H9 (cell line): ENCODE results near the gene UBE2Q1. TPM values are rescaled to one million over a fixed set of nuclear protein-coding genes. Genes with fewer than 3 reads are reported as not detected.

Experiments
- DNase-seq: peaks from one replicate; pipeline ENCODE4 v3.0.0-alpha.2; 2017
- H2AFZ ChIP-seq: one replicate; pipeline ENCODE4 v1.6.1; 2013; ENCODE audit warnings: mild to moderate bottlenecking, low read length, control low read depth, moderate library complexity
- H2AK5ac ChIP-seq: 2 replicates; pipeline ENCODE4 v1.6.1; 2013; ENCODE audit warnings: low read length, control low read depth, mixed read lengths; ENCODE audit not compliant: insufficient read length
- H2BK120ac ChIP-seq: one replicate; pipeline ENCODE4 v1.6.1; 2013; ENCODE audit warnings: low read depth, mild to moderate bottlenecking, low read length, control low read depth, inconsistent platforms; ENCODE audit not compliant: poor library complexity, severe bottlenecking
- H2BK12ac ChIP-seq: 2 replicates; pipeline ENCODE4 v1.6.1; 2013; ENCODE audit warnings: low read length, control low read depth, mixed read lengths, low read depth; ENCODE audit not compliant: insufficient read length
- H2BK15ac ChIP-seq: 2 replicates; pipeline ENCODE4 v1.6.1; 2013; ENCODE audit warnings: low read depth, low read length, control low read depth
- H2BK20ac ChIP-seq: one replicate; pipeline ENCODE4 v1.6.1; 2013; ENCODE audit warnings: low read depth, mild to moderate bottlenecking, low read length, control low read depth, inconsistent platforms; ENCODE audit not compliant: poor library complexity, severe bottlenecking
- H2BK5ac ChIP-seq: 2 replicates; pipeline ENCODE4 v1.6.1; 2013; ENCODE audit warnings: low read length, control low read depth, mixed read lengths; ENCODE audit not compliant: insufficient read length
- H3K14ac ChIP-seq: 2 replicates; pipeline ENCODE4 v1.6.1; 2013; ENCODE audit warnings: low read length, control low read depth; ENCODE audit not compliant: insufficient read depth
- H3K18ac ChIP-seq: 2 replicates; pipeline ENCODE4 v1.6.1; 2013; ENCODE audit warnings: low read depth, mild to moderate bottlenecking, mixed read lengths, low read length, control low read depth; ENCODE audit not compliant: insufficient read length
- H3K23ac ChIP-seq: 2 replicates; pipeline ENCODE4 v1.6.1; 2013; ENCODE audit warnings: low read length, control low read depth, mixed read lengths, low read depth; ENCODE audit not compliant: insufficient read length
- H3K23me2 ChIP-seq: 2 replicates; pipeline ENCODE4 v1.6.1; 2013; ENCODE audit warnings: low read depth, mild to moderate bottlenecking, mixed read lengths, low read length, control low read depth; ENCODE audit not compliant: insufficient read length, poor library complexity, severe bottlenecking
- H3K27ac ChIP-seq: 2 replicates; pipeline ENCODE4 v1.5.1; 2013; ENCODE audit warnings: low read length, control low read depth, mixed read lengths, low read depth; ENCODE audit not compliant: insufficient read length
- H3K27me3 ChIP-seq: 2 replicates; pipeline ENCODE4 v1.6.1; 2013; ENCODE audit warnings: low read length, control low read depth, inconsistent platforms; ENCODE audit not compliant: insufficient read depth
- H3K4ac ChIP-seq: 2 replicates; pipeline ENCODE4 v1.6.1; 2013; ENCODE audit warnings: low read depth, mild to moderate bottlenecking, control low read depth, inconsistent platforms, low read length, moderate library complexity
- H3K4me1 ChIP-seq: 2 replicates; pipeline ENCODE4 v1.6.1; 2013; ENCODE audit warnings: low read length, control low read depth, inconsistent platforms; ENCODE audit not compliant: insufficient read depth
- H3K4me2 ChIP-seq: 2 replicates; pipeline ENCODE4 v1.6.1; 2013; ENCODE audit warnings: low read length, control low read depth, mixed read lengths; ENCODE audit not compliant: insufficient read length, insufficient read depth
- H3K56ac ChIP-seq: 2 replicates; pipeline ENCODE4 v1.6.1; 2013; ENCODE audit warnings: low read depth, mild to moderate bottlenecking, mixed read lengths, low read length, control low read depth; ENCODE audit not compliant: insufficient read length
- H3K79me1 ChIP-seq: 2 replicates; pipeline ENCODE4 v1.6.1; 2013; ENCODE audit warnings: low read depth, mild to moderate bottlenecking, moderate library complexity, low read length, control low read depth, inconsistent platforms; ENCODE audit not compliant: insufficient read depth, poor library complexity, severe bottlenecking
- H3K79me2 ChIP-seq: 2 replicates; pipeline ENCODE4 v1.6.1; 2013; ENCODE audit warnings: low read length, control low read depth, inconsistent platforms; ENCODE audit not compliant: insufficient read depth
- H3K9ac ChIP-seq: 2 replicates; pipeline ENCODE4 v1.6.1; 2013; ENCODE audit warnings: low read length, control low read depth, mixed read lengths; ENCODE audit not compliant: insufficient read length; ENCODE audit errors: extremely low read depth
- H3K9me3 ChIP-seq: one replicate; pipeline ENCODE4 v1.6.1; 2013; ENCODE audit warnings: low read depth, low read length, inconsistent platforms; ENCODE audit not compliant: control insufficient read depth
- H3T11ph ChIP-seq: one replicate; pipeline ENCODE4 v1.6.1; 2013; ENCODE audit warnings: mild to moderate bottlenecking, low read length, control low read depth, inconsistent platforms
- H4K20me1 ChIP-seq: one replicate; pipeline ENCODE4 v1.6.1; 2013; ENCODE audit not compliant: control insufficient read depth, insufficient read length, insufficient read depth
- H4K5ac ChIP-seq: 2 replicates; pipeline ENCODE4 v1.6.1; 2013; ENCODE audit warnings: low read depth, mild to moderate bottlenecking, mixed read lengths, low read length, control low read depth; ENCODE audit not compliant: insufficient read length
- H4K8ac ChIP-seq: replicated peaks from 2 replicates; pipeline ENCODE4 v1.6.1; 2013; ENCODE audit warnings: low read length, control low read depth, mixed read lengths, low read depth; ENCODE audit not compliant: insufficient read length
- H4K91ac ChIP-seq: 2 replicates; pipeline ENCODE4 v1.6.1; 2013; ENCODE audit warnings: low read depth, mild to moderate bottlenecking, moderate library complexity, mixed read lengths, low read length, control low read depth; ENCODE audit not compliant: insufficient read length
- H3K27ac Mint-ChIP-seq, 3 experiments: 2 replicates in 2 of 3; 3 replicates in 1 of 3; pipeline ENCODE4 v1.8.0; 2020 to 2021; ENCODE audit warnings: mixed read lengths in 3 of 3, mild to moderate bottlenecking in 1 of 3, moderate library complexity in 1 of 3
- H3K27me3 Mint-ChIP-seq: 2 replicates; pipeline ENCODE4 v1.8.0; 2021; ENCODE audit warnings: low read depth, mild to moderate bottlenecking, moderate library complexity, mixed read lengths
- H3K36me3 Mint-ChIP-seq, 3 experiments: 2 replicates in 2 of 3; 3 replicates in 1 of 3; pipeline ENCODE4 v1.8.0; 2020 to 2021; ENCODE audit warnings: low read depth in 3 of 3, mixed read lengths in 3 of 3; ENCODE audit not compliant: insufficient read depth in 1 of 3
- H3K4me1 Mint-ChIP-seq, 2 experiments: 2 replicates each; pipeline ENCODE4 v1.8.0; 2020; ENCODE audit warnings: mixed read lengths in 2 of 2
- H3K4me3 Mint-ChIP-seq, 2 experiments: 2 replicates in 1 of 2; 3 replicates in 1 of 2; pipeline ENCODE4 v1.8.0; 2020 to 2021; ENCODE audit warnings: mild to moderate bottlenecking in 2 of 2, mixed read lengths in 2 of 2, moderate library complexity in 1 of 2
- H3K9me3 Mint-ChIP-seq, 2 experiments: 2 replicates in 1 of 2; 3 replicates in 1 of 2; pipeline ENCODE4 v1.8.0; 2020; ENCODE audit warnings: mild to moderate bottlenecking in 2 of 2, mixed read lengths in 2 of 2, moderate library complexity in 1 of 2
- CTCF ChIP-seq: fragments of 200-600 bp; sonication (generic); conservative IDR thresholded peaks from 3 replicates; pipeline ENCODE4 v1.8.0; 2021; ENCODE audit warnings: antibody characterized with exemption, mild to moderate bottlenecking
- WGBS: extraction: QIAGEN DNeasy Blood & Tissue Kit; methylation state at CpG from one replicate; pipeline ENCODE4 v1.1.7; 2013; ENCODE audit warnings: missing lambda C conversion rate, low lambda C conversion rate, mixed read lengths; ENCODE audit not compliant: insufficient read length; ENCODE audit errors: extremely low coverage; 5-methylcytosine and 5-hydroxymethylcytosine counted together
- total RNA-seq: library from RNA; stranded (reverse); gene quantifications from 2 replicates; pipeline ENCODE4 v1.2.1, GENCODE V29; 2021

UBE2Q1 gene
- total RNA-seq, 1 experiment from 2014 or later = 108 TPM

- Histone ChIP-seq H2BK15ac (no peak overlapping the region), H3K79me2 (no peaks in the 10 kb centered on the region), H2BK120ac (no peak overlapping the region), H3K9me3 (no peaks in the 10 kb centered on the region), H2BK20ac (no peak overlapping the region), H3K56ac (no peak overlapping the region), H4K91ac (no peak overlapping the region), H2AK5ac (no peak overlapping the region), H3K4ac (no peak overlapping the region), H3K9ac (no peak overlapping the region), H4K20me1 (no peaks in the 10 kb centered on the region), H3K27me3 (no peaks in the 10 kb centered on the region), H4K8ac (no peak overlapping the region), H2AFZ (no peak overlapping the region), H2BK5ac (no peak overlapping the region), H3K4me2 (no peak overlapping the region), H4K5ac (no peak overlapping the region), H3K27ac (no peak overlapping the region), H3K14ac (no peak overlapping the region), H3K23me2 (no peaks in the 10 kb centered on the region), H3K18ac (no peak overlapping the region), H3K79me1 (no peaks in the 10 kb centered on the region), H3T11ph (no peak overlapping the region), H3K4me1 (no peaks in the 10 kb centered on the region), H2BK12ac (no peak overlapping the region), H3K23ac (no peak overlapping the region)
- Mint-ChIP-seq H3K27ac (no peak overlapping the region), H3K27me3 (peaks cover 2% of the 10 kb centered on the region), H3K4me1 (peaks cover 16 to 21% of the 10 kb centered on the region in 2 experiments), H3K4me3 (no peak overlapping the region), H3K36me3 (no peaks in the 10 kb centered on the region), H3K9me3 (no peaks in the 10 kb centered on the region)
- TF ChIP-seq CTCF = no peak
- no CpG with 5 or more reads among the region's 6 CpGs for WGBS
- DNase-seq = no peak
These were observed 17.2 kb downstream of the UBE2Q1 start for GRCh38 chr1:154541231-154541630.
